Parathyroid adenoma (tissue), 2 donors: Measurements from ENCODE around the gene PIM1.
"Not testable (repeated sequence)": the region's sequence is repeated elsewhere in the genome, so short reads cannot be mapped to it uniquely, and the experiment has no call there.

ENCODE experiments used
- H2AFZ ChIP-seq: fragments of 300-600 bp; sonication (generic); one replicate; pipeline ENCODE4 v1.7.0; 2017; ENCODE audit warnings: antibody characterized with exemption, mild to moderate bottlenecking
- H3K27ac ChIP-seq: fragments of 300-600 bp; sonication (generic); one replicate; pipeline ENCODE4 v1.7.0; 2017
- H3K27me3 ChIP-seq: fragments of 300-600 bp; sonication (generic); one replicate; pipeline ENCODE4 v1.7.0; 2017; ENCODE audit warnings: low read length; ENCODE audit not compliant: control insufficient read depth, insufficient read depth
- H3K36me3 ChIP-seq: fragments of 300-600 bp; sonication (generic); one replicate; pipeline ENCODE4 v1.7.0; 2017; ENCODE audit warnings: low read length; ENCODE audit not compliant: control insufficient read depth, insufficient read depth
- H3K4me1 ChIP-seq: fragments of 300-600 bp; sonication (generic); one replicate; pipeline ENCODE4 v1.7.0; 2017; ENCODE audit warnings: control low read depth
- H3K4me2 ChIP-seq: fragments of 300-600 bp; sonication (generic); one replicate; pipeline ENCODE4 v1.7.0; 2017; ENCODE audit warnings: low read length
- H3K4me3 ChIP-seq: fragments of 300-600 bp; sonication (generic); one replicate; pipeline ENCODE4 v1.7.0; 2017; ENCODE audit warnings: low read depth, low read length
- H3K79me2 ChIP-seq: fragments of 300-600 bp; sonication (generic); one replicate; pipeline ENCODE4 v1.7.0; 2017; ENCODE audit warnings: control low read depth
- H3K9ac ChIP-seq: fragments of 300-600 bp; sonication (generic); one replicate; pipeline ENCODE4 v1.7.0; 2017; ENCODE audit warnings: mild to moderate bottlenecking
- H3K9me3 ChIP-seq: fragments of 300-600 bp; sonication (generic); one replicate; pipeline ENCODE4 v1.7.0; 2017; ENCODE audit warnings: low read length; ENCODE audit not compliant: control insufficient read depth
- TF ChIP-seq, protein P1 (sequence below): fragments of 300-600 bp; sonication (generic); IDR thresholded peaks from one replicate; pipeline ENCODE4 v1.7.0; 2017; ENCODE audit warnings: antibody characterized with exemption, mild to moderate bottlenecking
- donor health status: primary hyperparathyroidism.

PIM1 gene

DNA sequence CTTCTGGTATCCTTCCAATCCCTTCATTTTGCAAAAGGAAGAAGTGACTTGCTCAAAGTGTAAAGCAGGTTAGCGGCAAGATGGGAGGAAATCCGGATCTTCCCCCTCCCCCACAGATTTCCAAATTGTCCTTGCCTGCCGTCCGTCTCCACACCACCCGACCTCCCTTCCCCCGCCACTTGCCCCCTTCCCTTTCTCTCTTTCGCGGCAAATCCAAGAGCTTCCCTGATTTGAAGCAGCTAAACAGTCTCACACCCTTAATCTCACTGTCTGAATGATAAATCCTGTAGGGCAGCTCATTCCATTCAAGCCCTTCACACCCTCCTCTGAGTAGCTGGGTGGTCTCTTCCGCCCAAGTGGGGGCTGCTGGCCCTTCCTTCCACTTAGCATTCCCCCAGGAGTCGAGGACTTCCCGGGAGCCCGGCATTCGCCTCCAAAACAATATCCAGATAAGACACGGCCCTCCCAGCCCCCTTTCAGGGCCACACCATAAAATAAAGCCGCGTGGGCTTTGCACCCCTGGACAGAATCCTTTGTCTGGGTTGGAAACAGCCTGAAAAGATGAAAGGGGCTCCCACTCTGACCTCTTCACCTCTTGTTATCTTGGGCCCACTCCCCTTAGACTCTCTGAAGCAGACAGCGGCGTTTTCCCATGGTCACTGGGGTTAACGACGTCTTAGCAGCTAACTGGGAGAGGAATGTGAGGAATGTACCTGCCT lies 44.0 kb upstream of the PIM1 start:
- peak overlapping the region; percentile 10 for H2AFZ ChIP-seq
- no peak overlapping the region for H3K4me2 ChIP-seq
- no peaks in the 10 kb centered on the region for H3K36me3 ChIP-seq
- no peak overlapping the region for H3K9ac ChIP-seq
- no peaks in the 10 kb centered on the region for H3K4me1 ChIP-seq
- no peaks in the 10 kb centered on the region for H3K27me3 ChIP-seq
- TF ChIP-seq, protein P1, sequence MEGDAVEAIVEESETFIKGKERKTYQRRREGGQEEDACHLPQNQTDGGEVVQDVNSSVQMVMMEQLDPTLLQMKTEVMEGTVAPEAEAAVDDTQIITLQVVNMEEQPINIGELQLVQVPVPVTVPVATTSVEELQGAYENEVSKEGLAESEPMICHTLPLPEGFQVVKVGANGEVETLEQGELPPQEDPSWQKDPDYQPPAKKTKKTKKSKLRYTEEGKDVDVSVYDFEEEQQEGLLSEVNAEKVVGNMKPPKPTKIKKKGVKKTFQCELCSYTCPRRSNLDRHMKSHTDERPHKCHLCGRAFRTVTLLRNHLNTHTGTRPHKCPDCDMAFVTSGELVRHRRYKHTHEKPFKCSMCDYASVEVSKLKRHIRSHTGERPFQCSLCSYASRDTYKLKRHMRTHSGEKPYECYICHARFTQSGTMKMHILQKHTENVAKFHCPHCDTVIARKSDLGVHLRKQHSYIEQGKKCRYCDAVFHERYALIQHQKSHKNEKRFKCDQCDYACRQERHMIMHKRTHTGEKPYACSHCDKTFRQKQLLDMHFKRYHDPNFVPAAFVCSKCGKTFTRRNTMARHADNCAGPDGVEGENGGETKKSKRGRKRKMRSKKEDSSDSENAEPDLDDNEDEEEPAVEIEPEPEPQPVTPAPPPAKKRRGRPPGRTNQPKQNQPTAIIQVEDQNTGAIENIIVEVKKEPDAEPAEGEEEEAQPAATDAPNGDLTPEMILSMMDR: no peak
- H3K27ac ChIP-seq: no peak overlapping the region
- H3K4me3 ChIP-seq: no peak overlapping the region
- H3K79me2 ChIP-seq: no peaks in the 10 kb centered on the region
- no peaks in the 10 kb centered on the region for H3K9me3 ChIP-seq

DNA sequence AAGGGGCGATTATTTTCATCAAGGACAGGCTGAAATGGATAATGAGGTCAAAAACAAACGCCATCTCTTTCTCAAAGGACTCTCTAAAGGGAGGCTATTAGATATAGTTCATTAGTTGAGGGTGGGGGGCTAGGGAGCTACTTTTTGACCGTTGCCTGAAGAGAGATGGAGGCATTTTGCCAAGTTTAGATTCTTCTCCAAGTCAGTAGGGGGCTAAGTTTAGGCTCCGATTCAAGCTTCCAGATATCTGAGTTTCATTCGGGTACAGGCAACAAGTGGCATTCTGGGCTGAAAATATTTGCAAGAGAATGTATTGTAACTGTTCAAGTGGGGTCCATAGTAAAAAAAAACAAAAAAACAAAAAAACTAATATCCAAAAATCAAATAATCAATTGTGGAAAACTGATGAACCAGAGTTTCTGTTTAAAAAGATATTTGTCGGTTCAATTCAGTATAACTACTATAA lies 43.4 kb upstream of the PIM1 start:
- Histone ChIP-seq H3K4me1 (no peaks in the 10 kb centered on the region), H3K9me3 (no peaks in the 10 kb centered on the region), H3K27me3 (no peaks in the 10 kb centered on the region), H3K79me2 (no peaks in the 10 kb centered on the region), H3K36me3 (no peaks in the 10 kb centered on the region), H3K9ac (no peak overlapping the region), H2AFZ (no peak overlapping the region), H3K4me3 (no peak overlapping the region), H3K27ac (no peak overlapping the region), H3K4me2 (no peak overlapping the region)
- TF ChIP-seq, protein P1: no peak

DNA sequence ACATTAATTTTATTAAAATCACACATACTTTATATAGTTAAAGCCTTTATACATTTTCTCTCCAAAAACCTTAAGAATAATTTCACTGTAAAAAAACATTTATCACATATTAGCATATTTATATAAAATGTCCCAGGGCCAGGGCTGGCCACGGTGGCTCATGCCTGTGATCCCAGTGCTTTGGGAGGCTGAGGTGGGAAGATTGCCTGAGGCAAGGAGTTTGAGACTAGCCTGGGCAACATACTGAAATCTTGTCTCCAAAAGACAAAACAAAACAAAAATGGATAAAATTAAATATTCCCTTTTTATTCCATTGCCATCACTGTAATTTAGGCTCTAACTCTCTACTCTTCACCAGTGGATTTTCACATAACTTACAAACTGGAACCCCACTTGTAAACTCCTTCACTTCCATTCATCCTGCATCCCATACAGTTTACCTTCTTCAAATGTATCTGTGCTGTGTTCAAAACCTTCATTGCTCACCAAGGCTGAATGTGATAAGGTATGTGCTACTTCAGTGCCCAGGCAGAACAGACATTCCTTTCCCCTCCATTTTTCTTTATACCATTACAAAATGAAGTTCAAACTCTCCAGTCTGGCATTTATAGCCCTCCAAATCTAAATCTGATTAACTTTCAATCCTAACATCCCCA lies 42.9 kb upstream of the PIM1 start:
- TF ChIP-seq, protein P1: no peak
- Histone ChIP-seq H3K27me3 (no peaks in the 10 kb centered on the region), H2AFZ (no peak overlapping the region), H3K9ac (no peak overlapping the region), H3K4me1 (no peaks in the 10 kb centered on the region), H3K79me2 (no peaks in the 10 kb centered on the region), H3K4me2 (no peak overlapping the region), H3K4me3 (no peak overlapping the region), H3K9me3 (no peaks in the 10 kb centered on the region), H3K27ac (no peak overlapping the region), H3K36me3 (no peaks in the 10 kb centered on the region)

DNA sequence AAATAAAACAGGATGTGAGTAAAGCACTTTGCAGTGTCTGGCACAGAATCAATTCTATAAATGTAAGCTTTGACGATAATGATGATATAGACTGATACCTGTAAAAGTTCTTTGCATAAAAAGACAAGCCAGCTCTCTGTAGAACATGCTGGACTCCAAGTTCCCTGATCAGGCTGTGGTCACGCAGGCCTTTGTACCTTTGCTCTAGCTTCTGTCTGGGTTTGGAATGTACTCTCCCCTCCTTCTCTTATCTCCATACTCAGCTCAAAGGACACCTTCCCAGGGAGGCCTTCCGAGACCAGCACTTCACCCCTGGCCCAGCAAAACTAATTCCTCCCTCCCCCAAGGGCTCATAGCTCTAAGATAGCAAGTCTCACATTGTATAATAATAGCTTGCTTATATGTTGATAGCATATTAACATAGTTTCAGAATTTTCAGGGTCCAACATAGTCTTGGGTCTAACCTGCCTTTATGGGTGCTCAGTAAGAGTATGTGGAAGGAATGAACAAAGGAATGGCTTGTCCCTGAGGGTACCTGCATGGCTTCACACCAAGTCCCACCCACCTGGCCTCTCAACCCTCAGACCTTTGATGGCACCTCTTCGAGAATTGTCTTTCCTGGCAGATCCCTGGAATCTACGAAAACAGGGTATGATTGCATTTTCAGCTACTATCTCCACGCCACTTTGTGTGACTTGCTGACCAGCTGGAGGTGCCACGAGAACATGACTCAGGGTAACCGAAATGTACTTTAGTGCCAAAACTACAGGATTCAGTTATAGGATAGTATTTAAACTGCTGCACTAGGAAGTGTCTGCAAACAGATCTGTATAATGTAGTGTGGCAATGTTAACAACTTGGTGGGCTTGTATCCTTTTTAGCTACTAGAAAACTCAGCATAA lies 41.7 kb upstream of the PIM1 start:
- TF ChIP-seq, protein P1: no peak

DNA sequence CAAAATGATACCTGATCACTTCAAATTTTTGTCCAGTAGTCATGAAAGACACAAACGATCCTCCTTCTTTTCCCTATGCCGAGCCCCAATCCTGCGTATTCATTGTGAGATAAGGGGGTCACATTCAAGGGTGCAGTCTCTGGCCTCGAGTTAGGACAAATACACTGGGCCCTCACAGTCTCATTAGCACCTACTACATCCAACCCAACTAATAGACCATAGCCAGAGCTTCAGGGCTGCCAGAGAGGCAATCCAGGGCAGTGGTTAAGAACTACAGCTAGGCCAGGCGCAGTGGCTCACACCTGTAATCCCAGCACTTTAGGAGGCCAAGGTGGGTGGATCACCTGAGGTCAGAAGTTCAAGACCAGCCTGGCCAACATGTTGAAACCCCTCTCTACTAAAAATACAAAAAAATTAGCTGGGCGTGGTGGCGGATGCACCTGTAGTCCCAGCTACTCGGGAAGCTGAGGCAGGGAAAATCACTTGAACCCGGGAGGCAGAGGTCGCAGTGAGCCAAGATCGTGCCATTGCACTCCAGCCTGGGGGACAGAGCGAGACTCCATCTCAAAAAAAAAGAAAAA lies 41.0 kb upstream of the PIM1 start:
- not testable (repeated sequence) for H3K4me1 ChIP-seq, H3K27ac ChIP-seq

More for the DNA sequence above, 41.7 kb upstream of the PIM1 start:
- Histone ChIP-seq H3K4me3 (no peak overlapping the region), H3K9me3 (no peaks in the 10 kb centered on the region), H3K9ac (no peak overlapping the region), H3K79me2 (no peaks in the 10 kb centered on the region), H3K27ac (no peak overlapping the region), H2AFZ (no peak overlapping the region), H3K27me3 (no peaks in the 10 kb centered on the region), H3K36me3 (no peaks in the 10 kb centered on the region), H3K4me1 (no peaks in the 10 kb centered on the region), H3K4me2 (no peak overlapping the region)

More for the DNA sequence above, 41.0 kb upstream of the PIM1 start:
- H3K4me3 ChIP-seq, H3K79me2 ChIP-seq, H3K36me3 ChIP-seq, H3K4me2 ChIP-seq, H2AFZ ChIP-seq, H3K27me3 ChIP-seq, H3K9ac ChIP-seq, H3K9me3 ChIP-seq: not testable (repeated sequence)
